Right lobe of liver (tissue), 4 donors: Measurements from ENCODE around the gene PGBD1.

Source experiments
- CTCF ChIP-seq, 4 donors: fragments of 200-600 bp in 3 of 4; fragments of 450-650 bp in 1 of 4; IDR thresholded peaks; one replicate each; pipeline versions ENCODE4 v1.5.1 to v1.8.0; 2016 to 2022; ENCODE audit warnings: antibody characterized with exemption in 4 of 4, mild to moderate bottlenecking in 2 of 4
- POLR2A ChIP-seq: fragments of 450-650 bp; IDR thresholded peaks from one replicate; pipeline ENCODE4 v1.6.1; 2017; ENCODE audit warnings: antibody characterized with exemption, mild to moderate bottlenecking
- donor health status: DM: no; HTN: no; CAD: no.
- donor health status: DM: no; HTN: no; CAD: no.
- donor health status: DM: no; HTN: yes; CAD: no.

DNA sequence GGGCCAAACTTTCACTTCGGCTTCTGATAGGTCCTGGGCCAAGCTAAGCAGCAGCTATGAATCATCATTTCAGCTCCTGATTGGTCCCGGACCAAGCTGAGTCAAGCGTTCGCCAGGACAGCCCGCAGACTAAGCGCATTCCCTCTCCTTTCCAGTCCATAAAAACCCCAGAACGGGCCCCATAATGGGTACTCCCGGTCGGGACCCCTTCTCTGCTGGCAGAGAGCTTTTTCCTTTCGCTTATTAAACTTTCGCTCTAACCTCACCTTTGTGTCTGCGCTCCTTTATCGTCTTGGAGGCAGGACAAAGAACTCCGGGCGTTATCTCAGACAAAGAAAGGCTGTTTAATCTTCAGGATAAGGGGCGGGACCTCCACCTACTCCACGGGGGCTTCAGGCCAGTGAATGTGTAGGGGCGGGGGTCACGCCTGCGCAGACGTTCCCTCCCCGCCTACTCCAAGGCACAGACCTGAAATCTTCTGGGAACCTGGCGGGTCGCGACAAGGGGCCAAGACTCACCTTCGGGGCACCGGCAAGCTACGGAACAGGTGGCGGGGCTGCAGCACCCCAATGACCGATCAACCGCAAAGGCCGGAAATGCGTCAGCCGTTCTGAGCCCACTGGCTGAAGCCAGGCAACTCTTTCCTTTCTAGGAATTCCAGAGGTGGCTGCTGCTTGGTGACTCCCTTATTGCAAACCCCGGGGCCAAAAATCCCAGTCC is 54.4 kb downstream of the PGBD1 start, which contains the start of gene ZSCAN31:
- no peak for TF ChIP-seq CTCF (IDR thresholded peaks at IDR 0.05)
- peak; percentile 98 for TF ChIP-seq POLR2A
